Measurements from ENCODE around the gene ACP1.

DNA sequence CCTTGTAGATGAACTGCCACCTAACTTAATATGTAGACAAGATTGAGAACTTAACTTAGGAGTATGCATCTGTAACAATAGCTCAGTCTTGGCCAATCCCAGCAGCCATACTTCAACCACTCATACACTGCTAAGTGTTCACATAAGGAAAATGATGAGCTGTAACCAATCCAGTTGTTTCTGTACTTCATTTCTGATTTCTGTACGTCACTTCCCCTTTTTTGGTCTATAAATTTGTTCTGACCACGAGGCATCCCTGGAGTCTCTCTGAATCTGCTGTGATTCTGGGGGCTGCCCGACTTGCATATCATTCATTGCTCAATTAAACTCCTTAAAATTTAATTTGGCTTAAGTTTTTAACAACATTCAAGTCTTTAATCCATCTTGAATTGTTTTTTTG, 7.3 kb upstream of the ACP1 start:
- TF ChIP-seq, protein P1, sequence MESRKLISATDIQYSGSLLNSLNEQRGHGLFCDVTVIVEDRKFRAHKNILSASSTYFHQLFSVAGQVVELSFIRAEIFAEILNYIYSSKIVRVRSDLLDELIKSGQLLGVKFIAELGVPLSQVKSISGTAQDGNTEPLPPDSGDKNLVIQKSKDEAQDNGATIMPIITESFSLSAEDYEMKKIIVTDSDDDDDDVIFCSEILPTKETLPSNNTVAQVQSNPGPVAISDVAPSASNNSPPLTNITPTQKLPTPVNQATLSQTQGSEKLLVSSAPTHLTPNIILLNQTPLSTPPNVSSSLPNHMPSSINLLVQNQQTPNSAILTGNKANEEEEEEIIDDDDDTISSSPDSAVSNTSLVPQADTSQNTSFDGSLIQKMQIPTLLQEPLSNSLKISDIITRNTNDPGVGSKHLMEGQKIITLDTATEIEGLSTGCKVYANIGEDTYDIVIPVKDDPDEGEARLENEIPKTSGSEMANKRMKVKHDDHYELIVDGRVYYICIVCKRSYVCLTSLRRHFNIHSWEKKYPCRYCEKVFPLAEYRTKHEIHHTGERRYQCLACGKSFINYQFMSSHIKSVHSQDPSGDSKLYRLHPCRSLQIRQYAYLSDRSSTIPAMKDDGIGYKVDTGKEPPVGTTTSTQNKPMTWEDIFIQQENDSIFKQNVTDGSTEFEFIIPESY (IDR thresholded peaks at IDR 0.05): no peak
- TF ChIP-seq, protein P2, sequence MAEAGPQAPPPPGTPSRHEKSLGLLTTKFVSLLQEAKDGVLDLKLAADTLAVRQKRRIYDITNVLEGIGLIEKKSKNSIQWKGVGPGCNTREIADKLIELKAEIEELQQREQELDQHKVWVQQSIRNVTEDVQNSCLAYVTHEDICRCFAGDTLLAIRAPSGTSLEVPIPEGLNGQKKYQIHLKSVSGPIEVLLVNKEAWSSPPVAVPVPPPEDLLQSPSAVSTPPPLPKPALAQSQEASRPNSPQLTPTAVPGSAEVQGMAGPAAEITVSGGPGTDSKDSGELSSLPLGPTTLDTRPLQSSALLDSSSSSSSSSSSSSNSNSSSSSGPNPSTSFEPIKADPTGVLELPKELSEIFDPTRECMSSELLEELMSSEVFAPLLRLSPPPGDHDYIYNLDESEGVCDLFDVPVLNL (IDR thresholded peaks at IDR 0.05; ENCODE audit: low read depth, low read length): no peak
- TF ChIP-seq, protein P3, sequence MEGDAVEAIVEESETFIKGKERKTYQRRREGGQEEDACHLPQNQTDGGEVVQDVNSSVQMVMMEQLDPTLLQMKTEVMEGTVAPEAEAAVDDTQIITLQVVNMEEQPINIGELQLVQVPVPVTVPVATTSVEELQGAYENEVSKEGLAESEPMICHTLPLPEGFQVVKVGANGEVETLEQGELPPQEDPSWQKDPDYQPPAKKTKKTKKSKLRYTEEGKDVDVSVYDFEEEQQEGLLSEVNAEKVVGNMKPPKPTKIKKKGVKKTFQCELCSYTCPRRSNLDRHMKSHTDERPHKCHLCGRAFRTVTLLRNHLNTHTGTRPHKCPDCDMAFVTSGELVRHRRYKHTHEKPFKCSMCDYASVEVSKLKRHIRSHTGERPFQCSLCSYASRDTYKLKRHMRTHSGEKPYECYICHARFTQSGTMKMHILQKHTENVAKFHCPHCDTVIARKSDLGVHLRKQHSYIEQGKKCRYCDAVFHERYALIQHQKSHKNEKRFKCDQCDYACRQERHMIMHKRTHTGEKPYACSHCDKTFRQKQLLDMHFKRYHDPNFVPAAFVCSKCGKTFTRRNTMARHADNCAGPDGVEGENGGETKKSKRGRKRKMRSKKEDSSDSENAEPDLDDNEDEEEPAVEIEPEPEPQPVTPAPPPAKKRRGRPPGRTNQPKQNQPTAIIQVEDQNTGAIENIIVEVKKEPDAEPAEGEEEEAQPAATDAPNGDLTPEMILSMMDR (IDR thresholded peaks at IDR 0.05 in 2 of 3, conservative IDR thresholded peaks at IDR 0.05 in 1 of 3; ENCODE audit: control insufficient read depth in 2 of 3, extremely low read depth in 1 of 3, insufficient read depth in 1 of 3, low read depth in 3 of 3, low read length in 3 of 3): no peak
